Activated T-cell treated with anti-CD3 and anti-CD28 coated beads for 4 hours (primary cell): ENCODE data around the gene DLG2.
"Not testable (repeated sequence)": the region's sequence is repeated elsewhere in the genome, so short reads cannot be mapped to it uniquely, and the experiment has no call there.

Experiments
- DNase-seq: peaks from one replicate; pipeline ENCODE4 v3.0.0-alpha.2; 2020

DLG2 gene

DNA sequence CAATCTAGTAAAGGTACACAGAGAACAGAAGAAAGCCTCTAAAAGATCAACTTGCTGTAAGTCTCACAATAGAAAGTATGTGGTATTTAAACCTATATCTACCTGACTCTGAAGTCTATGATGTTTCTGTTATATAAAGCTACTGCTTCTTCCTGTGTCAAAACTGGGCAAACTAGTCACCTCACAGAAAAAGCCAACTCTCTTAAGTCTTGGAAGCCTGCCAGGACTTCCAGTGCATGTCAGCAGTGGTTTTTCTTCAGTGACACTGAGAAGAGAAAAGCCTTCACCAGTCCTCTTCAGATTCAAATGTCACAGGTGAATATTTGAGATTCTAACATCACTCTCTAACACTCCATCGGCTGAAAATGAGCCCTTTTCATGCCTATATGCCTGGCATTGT, 808.0 kb downstream of the DLG2 start:
- DNase-seq, result no peak

DNA sequence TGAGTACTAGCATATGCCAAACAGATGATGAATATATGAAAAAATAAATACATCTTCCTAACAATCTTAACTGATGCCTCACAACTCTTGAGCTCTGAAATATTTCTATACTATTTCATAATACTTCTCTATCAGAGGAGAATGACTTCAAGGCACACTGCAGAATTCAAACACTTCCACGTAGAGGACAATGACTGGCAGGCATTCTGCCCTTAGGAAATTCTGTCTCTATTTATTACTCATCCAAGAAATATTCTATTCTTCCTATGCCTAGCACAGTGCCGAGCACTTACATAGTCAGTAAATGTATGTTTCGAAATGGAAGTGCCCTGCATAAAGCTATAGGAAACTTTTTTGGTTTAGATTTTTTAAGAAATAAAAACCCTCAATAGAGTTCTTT, 809.1 kb downstream of the DLG2 start:
- DNase-seq, result no peak

DNA sequence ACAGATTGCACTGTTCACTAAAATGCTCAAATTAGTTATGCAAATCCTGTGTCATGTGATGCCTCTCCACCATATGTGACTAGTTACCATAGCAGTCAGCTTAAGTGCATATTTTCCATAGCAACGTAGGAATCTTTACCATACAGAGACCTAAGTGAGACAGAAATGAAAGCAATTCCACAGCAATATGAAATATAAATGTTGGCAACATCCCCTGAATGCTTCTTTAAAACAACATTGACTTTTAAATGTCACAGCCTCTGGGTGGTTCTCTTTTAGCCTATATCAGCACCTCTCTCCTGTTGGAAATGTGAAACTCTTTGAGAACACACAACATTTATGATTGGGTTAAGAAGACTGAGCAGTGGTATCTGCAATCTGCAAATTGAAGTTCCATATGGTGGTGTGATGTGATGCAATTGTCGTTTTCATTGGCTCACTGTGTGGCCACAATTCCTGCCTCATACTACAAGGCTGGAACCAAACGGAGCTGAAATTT, 814.6 kb downstream of the DLG2 start:
- no peak for DNase-seq

DNA sequence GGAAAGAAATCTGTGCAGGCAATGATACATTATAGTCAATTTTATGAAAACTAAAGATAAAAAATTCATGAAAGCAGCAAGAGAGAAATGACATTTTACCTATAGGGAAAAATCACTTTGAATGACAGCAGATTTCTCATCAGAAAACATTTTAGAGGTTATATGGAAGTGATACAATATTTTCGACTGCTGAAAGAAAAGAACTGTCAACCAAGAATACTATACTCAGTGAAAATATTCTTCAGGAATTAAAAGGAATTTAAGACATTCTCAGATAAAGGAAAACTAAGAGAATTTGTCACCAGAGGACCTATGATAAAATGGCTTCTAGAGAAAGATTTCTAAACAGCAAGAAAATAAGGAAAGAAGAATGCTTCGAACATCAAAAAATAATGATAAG, 820.8 kb downstream of the DLG2 start:
- DNase-seq, result no peak

DNA sequence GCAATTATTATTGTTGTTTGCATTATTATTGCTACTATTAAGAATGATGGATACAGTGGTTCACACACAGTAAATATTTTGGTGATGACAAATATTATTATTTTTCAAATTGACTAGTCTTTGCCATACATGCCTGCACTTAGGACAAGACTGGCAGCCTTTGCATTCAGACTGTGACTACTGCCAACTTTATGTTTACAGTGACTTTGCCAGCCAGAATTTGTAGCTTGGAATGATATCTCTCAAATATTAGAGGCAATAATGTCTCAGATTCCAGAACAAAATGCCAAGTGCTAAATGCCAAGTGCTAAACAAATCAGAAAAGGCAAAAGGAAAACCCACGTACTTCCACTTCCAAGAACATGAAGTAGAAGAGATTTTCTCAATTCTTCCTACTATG, 823.1 kb downstream of the DLG2 start:
- DNase-seq, result no peak

DNA sequence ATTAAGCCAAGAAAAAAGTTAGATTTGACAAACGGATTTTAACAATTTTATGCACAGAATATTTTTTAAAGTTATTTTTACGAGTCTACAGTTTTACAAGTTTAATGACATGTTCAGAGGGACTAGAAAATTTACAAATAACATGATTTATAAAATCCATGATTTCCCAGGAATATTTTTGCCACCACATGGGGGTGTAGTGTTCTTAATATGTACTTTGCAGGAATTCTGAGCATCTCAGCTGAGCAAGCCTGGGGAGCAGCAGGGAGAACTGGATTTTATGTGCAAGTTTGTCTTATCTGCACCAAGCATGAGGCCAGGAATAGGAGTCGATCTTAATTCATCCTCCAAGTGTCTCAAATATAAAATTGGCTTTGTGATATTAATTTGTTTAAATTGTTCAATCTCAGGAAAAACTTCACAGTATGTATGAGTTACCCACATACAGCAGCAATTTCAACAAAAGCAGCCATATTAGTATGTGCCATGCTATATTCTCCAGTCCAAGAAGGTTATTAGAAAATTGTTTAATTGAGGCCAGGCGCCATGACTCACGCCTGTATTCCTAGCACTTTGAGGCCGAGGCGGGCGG, 826.3 kb downstream of the DLG2 start:
- no peak for DNase-seq

DNA sequence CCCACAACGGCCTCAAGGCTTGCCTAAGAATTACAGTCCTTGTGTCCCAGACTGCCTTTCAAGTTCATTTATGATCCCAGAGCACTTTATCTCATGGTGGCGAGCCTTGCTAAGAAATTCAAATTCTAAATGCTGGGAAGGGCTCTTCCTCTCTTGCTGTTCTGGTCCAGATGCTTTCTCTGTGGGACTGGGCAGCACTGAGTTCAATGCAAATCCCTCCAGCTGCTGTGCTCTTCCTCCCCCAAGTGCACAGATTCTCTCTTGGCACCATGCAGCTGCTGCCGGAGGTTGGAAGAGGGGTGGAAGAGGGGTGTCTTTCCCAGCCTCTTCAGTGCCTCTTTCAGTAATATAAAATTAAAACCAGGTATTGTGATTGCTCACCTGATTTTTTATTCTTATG, 828.0 kb downstream of the DLG2 start:
- no peak for DNase-seq

DNA sequence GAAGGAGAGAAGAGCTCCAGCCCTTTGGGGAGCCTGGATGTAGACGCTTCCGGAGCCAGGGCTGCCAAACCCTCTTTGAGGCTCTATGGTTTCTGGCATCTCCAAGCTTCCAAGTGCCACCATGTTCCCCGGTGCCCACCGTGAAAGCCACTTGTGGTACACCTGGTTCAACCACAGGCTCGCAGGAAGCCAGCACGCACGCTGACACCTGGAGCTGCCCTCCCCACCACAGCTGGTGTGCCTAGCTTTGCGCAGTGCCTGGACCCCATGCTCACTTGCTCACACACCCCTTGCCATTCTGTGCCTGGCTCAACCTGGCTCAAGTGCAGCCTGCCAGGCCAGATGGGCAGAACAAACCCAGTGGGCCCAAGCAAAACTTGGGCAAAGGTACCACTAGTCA, 831.4 kb downstream of the DLG2 start:
- no peak for DNase-seq

DNA sequence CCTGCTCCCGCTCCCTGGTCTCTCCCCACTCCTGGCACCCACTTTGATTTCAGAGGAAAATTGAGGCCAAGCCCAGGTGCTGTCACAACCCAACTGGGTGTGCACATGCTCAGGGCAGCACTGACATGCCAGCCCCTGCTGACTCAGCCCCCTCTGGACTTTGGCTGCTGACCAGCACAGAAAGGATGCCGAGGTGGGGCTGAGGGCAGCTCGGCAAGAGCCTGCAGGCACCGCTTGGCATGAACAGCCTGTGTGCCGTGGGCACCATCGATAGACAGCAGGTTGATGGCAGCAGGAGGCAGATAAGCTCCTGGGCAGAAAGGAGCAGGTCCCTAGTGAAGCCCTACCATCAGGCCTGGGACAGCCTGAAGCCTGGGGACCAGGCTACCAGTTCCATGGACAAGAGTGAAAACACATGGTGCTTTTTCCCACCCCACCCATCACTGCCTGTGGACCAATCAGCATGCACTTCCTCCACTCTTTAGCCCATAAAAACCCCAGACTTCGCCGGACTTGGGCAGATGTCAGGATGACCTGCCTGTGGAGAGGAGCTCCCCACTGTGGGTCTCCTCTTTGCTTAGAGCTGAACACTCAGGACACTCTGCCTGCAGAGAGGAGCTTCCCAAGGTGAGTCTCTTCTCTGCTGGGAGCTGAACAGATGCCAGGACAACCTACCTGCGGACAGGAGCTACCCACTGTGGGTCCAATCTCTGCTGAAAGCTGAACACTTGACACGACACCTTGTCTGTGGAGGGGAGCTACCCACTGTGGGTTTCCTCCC, 832.3 kb downstream of the DLG2 start:
- DNase-seq, result no peak

DNA sequence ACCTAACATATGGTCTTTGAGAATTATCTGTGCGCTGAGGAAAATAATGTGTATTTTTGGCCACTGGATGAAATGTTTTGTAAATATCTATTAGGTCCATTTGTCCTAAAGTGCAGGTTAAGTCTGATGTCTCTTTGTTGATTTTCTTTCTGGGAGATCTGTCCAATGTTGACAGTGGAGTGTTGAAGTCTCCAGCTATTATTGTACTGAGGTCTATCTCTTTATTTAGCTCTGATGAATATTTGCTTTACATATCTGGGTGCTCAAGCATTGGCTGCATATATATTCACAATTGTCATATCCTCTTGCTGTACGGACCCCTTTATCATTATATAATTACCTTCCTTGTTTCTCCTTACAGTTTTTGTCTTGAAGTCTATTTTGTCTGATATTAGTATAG, 833.8 kb downstream of the DLG2 start:
- no peak for DNase-seq

DNA sequence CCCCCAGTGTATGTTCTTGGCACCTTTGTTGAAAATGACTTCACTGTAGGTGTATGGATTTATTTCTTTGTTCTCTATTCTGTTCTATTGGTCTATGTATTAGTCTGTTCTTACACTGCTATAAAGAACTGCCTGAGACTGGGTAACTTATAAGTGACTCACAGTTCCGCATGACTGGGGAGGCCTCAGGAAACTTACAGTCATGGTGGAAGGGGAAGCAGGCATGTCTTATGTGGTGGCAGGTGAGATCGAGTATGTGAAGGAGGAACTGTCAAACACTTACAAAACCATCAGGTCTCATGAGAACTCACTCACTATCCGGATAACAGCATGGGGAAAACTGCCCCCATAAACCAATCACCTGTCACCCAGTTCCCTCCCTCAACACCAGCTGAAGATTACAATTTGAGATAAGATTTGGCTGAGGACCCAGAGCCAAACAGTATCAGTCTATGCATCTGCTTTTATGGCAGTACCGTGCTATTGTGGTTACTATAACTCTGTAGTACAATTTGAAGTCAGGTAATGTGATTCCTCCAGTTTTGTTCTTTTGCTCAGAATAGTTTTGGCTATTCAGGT, 836.2 kb downstream of the DLG2 start:
- no peak for DNase-seq

DNA sequence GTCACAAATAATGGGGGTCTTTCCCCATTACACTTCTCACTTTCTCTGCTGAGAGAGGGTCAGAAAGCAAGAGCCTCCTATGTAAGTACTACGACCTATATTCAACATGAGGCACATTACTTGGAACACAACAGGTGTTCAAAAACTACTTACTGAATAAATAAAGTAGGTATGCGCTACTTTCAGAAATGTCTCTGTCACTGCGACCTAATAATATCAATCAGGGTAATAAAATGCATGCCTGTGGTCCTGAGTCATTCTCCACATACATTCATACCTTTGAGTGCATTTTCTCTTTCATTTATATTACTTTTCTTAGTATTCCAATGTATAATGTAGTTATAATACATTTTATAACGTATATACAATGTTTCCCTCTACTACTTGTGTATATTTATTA, 838.9 kb downstream of the DLG2 start:
- no peak for DNase-seq

DNA sequence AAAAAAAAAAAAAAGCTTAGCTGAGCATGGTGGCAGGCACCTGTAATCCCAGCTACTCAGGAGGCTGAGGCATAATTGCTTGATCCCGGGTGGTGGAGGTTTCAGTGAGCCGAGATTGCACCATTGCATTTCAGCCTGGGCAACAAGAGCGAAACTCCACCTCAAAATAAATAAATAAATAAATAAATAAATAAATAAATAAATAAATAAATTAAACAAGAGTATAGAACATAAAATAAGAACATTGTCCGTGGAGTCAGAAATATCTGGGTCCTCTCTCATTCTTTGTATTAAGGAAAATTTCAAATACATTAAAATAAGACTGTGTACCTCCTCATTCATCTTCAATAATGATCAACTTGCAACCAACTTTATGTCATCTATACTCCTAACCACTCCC, 843.0 kb downstream of the DLG2 start:
- DNase-seq, result not testable (repeated sequence)

DNA sequence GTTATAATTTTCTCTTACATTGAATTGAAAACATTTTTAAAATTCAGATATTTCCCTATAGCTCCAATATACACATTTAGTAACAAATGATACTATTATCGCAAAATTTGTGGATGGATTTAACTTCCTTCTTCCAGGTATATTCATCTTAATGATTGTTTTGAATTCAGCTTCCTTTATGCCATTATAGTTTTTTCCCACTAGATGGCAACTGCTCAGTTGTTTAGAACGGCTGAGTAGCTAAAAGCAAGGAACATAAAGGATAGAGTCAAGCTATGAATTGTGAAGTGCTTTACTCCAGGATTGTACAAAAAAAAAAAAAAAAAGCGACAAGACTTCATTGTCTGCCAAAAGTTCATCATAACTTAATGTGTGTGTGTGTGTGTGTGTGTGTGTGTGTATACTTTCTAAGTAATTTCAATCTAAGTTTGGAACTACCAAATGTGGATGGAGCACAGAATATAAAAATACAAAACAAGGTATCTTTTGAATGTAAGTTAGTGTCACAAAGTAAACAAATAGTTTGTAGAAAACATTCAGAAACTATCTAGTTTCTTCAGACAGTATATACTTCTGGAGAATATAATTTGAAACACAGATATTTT, 846.4 kb downstream of the DLG2 start:
- DNase-seq, result no peak

DNA sequence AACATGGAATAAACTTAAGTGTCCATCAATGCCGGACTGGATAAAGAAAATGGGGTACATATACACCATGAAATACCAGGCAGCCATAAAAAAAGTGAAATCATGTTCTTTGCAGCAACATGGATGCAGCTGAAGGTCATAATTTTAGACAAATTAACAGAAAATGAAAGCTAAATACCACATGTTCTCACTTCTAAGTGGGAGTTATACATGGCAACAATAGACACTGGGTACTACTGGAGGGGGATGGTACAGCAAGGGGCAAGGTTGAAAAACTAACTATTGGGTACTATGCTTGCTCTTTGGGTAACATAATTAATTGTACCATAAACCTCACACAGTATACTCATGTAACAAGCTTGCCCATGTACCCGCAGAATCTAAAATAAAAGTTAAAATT, 851.6 kb downstream of the DLG2 start:
- DNase-seq, result no peak

DNA sequence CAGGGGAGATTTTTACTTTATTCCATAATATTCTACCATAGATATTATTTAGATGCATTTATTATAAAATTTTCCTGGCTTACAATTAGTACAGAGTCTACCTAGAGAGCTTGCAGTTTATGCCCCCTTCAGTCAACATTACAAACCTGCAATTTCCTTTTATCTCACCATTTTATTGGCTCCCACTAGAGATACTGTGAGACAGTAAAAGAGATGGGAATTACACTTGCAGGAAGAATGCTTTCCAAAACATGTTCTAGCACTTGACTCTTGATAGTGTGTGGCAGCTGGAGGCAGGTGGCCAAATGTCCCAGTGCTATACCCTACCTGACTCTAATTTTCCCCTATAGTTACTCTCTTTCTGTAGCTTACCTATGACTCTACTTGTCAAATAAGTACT, 863.2 kb downstream of the DLG2 start:
- DNase-seq, result no peak

DNA sequence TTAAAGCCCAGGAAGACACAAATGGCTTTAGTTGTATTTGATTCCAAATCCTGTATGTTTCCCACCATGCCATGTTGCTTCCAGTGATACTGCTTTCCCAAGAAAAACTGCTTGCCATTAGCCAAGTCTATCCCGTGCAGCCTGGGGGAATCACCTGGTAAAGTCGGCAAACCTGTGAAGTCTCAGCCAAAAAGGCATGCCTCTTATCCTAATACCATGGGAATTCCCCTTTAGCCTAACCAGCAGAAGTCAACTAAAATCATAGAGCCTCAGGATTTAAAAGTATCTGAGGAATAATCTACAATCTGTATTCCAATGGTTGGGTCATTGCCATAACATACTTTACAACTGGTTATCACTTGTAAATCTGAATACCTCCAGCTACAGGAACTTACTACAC, 869.4 kb downstream of the DLG2 start:
- DNase-seq, result no peak

DNA sequence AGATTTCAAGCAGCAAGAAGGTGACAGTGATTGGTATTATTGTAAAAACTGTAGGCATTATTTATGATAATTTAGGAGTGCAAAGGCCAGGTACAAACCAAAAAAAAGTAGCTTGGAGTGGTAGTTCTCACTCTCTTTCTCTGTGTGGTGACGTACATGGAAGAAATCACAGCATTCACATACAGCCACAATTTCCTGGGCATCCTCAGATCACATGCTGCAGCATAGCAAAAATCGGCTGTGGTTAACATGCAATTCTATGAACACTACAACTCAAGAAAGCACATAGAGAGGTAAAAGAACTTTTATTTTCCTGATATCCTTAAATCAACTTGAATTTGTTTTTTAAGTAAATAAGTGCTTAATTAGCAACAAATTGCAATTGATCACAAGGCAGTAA, 875.8 kb downstream of the DLG2 start:
- no peak for DNase-seq

DNA sequence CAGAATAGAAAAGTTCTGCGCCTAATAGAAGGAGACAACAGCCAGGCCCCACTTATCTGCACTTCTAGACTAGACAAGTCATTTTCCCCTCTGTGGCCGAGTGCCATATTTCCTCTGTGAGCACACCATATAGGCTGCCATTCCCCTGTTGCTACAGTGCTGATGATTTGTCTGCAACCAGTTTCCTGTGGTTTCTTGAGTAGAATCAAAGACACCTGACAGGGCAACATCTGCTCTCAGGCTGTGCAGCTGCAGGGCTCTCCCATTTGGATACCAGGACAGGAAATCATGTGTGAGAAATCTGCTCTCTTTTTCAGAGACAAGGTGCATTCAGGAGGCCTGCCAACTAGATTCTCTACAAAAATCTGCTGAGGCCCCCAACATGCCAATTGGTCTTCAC, 879.3 kb downstream of the DLG2 start:
- DNase-seq, result no peak

DNA sequence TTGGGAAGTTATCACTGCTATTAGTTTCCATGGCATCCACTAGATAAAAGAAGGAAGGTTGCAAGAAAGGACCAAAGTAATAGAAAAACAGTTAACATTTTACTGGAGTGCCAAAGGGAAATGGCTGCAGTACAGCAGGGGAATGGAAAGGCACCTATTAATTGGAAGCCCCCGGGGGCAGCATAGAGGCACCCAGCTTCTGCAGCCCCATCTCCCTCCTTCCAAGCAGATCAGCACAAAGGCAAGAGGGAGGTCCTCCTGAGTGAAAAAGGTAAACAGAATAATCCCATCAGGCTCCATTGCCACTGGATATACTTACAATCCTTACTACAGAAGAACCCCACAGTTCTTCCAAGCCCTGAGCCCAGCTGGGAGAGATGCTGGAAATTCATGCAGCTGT, 887.1 kb downstream of the DLG2 start:
- no peak for DNase-seq

DNA sequence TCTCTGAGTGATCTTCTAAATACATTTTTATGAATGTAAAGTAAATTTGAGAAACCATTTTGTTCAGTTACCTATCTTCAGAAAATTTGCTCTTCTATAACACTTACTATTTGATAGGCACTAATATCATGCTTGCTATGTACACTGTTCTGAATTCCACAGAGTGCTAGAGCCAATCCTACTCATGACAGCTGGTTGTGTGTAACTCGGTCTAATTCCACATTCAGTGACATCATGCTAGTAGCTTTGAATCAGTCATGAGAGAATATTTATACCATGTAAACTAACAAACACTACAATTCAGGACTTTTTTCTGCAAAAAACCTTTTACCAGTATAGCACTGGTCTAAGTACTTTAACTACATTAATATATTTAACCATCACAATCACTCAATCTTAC, 902.9 kb downstream of the DLG2 start:
- DNase-seq, result no peak

DNA sequence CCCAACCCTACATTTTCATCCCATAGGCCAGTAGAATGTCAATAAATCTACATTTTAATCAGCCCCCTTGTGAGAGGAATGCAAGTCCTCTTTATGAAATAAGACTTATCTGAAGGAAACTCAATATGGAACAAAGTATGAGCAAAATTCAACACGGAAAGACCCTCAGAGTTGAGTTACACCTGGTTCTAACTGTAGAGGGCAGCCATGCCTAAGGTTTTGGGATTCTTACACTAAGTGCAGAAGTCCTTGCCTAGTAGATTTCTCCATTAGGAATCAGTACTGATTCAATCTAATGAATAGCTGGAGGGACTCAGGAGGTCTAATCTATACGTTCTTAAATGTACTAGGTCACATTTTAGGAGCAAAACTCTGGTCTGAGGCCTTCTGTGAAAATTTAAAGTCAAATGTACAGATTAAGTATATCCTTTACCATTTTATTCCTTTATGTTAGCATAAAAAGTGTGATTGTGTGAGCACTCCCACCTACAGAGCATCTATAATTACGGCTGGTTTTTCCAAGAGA, 904.5 kb downstream of the DLG2 start:
- no peak for DNase-seq

DNA sequence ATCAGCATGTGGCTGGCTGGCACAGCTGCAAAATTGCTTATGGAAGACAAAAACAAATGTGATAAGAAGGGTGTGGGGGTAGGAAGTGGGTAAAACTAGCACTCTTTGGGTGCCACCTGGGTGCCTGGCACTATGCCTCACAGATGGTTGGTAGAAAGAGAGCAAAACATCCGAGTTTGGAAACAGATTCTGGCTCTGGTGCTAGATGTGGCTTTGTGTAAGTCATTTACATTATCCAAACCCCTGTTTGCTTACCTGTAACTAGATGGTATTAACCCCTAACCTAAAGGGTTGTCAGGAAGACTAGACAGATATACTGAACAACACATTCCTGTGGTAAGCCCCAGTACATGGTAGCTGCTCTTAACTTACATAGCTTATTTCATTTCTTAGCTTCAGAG, 905.6 kb downstream of the DLG2 start:
- DNase-seq, result no peak
